ENCODE results near the gene ZNF500. TPM values are rescaled to one million over a fixed set of nuclear protein-coding genes. Genes with fewer than 3 reads are reported as not detected.

Gene ZNF500
- total and polyA plus RNA-seq, 2 donors (not counting 3 experiments of a cell fraction or from before 2014, with no cell fraction given): 8.6 to 13.5 TPM

DNA sequence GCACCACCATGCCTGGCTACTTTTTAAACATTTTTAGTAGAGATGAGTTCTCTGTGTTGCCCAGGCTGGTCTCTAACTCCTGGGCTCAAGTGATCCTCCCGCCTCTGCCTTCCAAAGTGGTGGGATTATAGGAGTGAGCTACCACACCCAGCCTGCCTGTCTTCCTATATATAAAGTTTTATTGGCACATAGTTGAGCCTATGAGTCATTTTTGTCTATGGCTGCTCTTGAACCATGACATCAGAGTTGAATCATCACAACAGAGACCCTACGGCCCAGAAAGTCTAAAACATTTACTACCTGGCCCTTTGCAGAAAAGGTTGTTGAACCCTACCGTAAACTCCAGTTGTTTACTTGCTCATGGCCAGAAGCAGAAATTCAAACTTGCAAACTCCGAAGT, 13.3 kb upstream of the ZNF500 start:
- TF ChIP-seq POLR2A (IDR thresholded peaks at IDR 0.05; ENCODE audit: low read depth, low read length): no peak
- TF ChIP-seq, protein P1, sequence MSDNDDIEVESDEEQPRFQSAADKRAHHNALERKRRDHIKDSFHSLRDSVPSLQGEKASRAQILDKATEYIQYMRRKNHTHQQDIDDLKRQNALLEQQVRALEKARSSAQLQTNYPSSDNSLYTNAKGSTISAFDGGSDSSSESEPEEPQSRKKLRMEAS (IDR thresholded peaks at IDR 0.05; ENCODE audit: insufficient read depth, insufficient read length): no peak
- TF ChIP-seq, protein P2, sequence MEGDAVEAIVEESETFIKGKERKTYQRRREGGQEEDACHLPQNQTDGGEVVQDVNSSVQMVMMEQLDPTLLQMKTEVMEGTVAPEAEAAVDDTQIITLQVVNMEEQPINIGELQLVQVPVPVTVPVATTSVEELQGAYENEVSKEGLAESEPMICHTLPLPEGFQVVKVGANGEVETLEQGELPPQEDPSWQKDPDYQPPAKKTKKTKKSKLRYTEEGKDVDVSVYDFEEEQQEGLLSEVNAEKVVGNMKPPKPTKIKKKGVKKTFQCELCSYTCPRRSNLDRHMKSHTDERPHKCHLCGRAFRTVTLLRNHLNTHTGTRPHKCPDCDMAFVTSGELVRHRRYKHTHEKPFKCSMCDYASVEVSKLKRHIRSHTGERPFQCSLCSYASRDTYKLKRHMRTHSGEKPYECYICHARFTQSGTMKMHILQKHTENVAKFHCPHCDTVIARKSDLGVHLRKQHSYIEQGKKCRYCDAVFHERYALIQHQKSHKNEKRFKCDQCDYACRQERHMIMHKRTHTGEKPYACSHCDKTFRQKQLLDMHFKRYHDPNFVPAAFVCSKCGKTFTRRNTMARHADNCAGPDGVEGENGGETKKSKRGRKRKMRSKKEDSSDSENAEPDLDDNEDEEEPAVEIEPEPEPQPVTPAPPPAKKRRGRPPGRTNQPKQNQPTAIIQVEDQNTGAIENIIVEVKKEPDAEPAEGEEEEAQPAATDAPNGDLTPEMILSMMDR (IDR thresholded peaks at IDR 0.05; ENCODE audit: extremely low read depth in 1 of 2, insufficient read depth in 1 of 2, low read depth in 1 of 2, low read length in 2 of 2): no peak
- no peak for TF ChIP-seq MYC (IDR thresholded peaks at IDR 0.05; ENCODE audit: low read depth, low read length)
- no peak for TF ChIP-seq EZH2 (IDR thresholded peaks at IDR 0.05; ENCODE audit: borderline replicate concordance, low read depth, low read length, severe bottlenecking)
- no peak for TF ChIP-seq POLR2AphosphoS5 (IDR thresholded peaks at IDR 0.05; ENCODE audit: insufficient read depth, low read depth, low read length)
- TF ChIP-seq JUN (IDR thresholded peaks at IDR 0.05; ENCODE audit: borderline replicate concordance, insufficient read depth, insufficient read length, low read depth): peak; percentile 43
- TF ChIP-seq GATA2 (IDR thresholded peaks at IDR 0.05; ENCODE audit: insufficient read depth, insufficient read length, low read depth, low read length): no peak
- TF ChIP-seq FOS (IDR thresholded peaks at IDR 0.05; ENCODE audit: borderline replicate concordance, insufficient read depth, low read length): peak; percentile 32
- DNase-seq (ENCODE audit: low read depth, low spot score): no peak
- Histone ChIP-seq H3K9me1 (replicated peaks; ENCODE audit: control insufficient read depth, extremely low read depth, insufficient read depth, low read length) (no peaks in the 10 kb centered on the region), H3K79me2 (ENCODE audit: control insufficient read depth, insufficient read depth, low read length) (no peaks in the 10 kb centered on the region), H3K27ac (ENCODE audit: insufficient read depth, low read depth, low read length) (no peak overlapping the region), H3K36me3 (ENCODE audit: control insufficient read depth in 2 of 2, extremely low read depth in 1 of 2, insufficient read depth in 2 of 2, low read length in 2 of 2) (no peaks in the 10 kb centered on the region), H2AFZ (ENCODE audit: low read depth, low read length) (no peak overlapping the region), H4K20me1 (replicated peaks; ENCODE audit: control insufficient read depth, extremely low read depth, insufficient read depth, low read length) (no peaks in the 10 kb centered on the region), H3K9ac (replicated peaks; ENCODE audit: extremely low read depth, insufficient read depth, low read length) (no peak overlapping the region), H3K4me2 (ENCODE audit: insufficient read depth, low read length) (no peak overlapping the region), H3K4me1 (ENCODE audit: control insufficient read depth, extremely low read depth, insufficient read depth, low read length) (no peaks in the 10 kb centered on the region), H3K27me3 (ENCODE audit: control insufficient read depth in 2 of 2, insufficient read depth in 2 of 2, low read length in 2 of 2) (no peaks in the 10 kb centered on the region), H3K9me3 (replicated peaks; ENCODE audit: control insufficient read depth, insufficient read depth, low read length) (no peaks in the 10 kb centered on the region), H3K4me3 (replicated peaks in 1 of 3; ENCODE audit: insufficient read depth in 1 of 3, low read depth in 1 of 3, low read length in 3 of 3) (no peak overlapping the region)
- FAIRE-seq: no peak
- ChIA-PET POLR2A (no interaction called here), CTCF (no interaction called here)
- dilution Hi-C loops (cut with MboI; ENCODE audit: extremely low pct_ligation_motif_present, low sequenced_read_pairs): no loop called here
- BruUV-seq (replicated peaks): no TSS peak
- intact Hi-C loops (cut with micrococcal nuclease): no loop called here
